ENCODE data around the gene SEZ6.

DNA sequence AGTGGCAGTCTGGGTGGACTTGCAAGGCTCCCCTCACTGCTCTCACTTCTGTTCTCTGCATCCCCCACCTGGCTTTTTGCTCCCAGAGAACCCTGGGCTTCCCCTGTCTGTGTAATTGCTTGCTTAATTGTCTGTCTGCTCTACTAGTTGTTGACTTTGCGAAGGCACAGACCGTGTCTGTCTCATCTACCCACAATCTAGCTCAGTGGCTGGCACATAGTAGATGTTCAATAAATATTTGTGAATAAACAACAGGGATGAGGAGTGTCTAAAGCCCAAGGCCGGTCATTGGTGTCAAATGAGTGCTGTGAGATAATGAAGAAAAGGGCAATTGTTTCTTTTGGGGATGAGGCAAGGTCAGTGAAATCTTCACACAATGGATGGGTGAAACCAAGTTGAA lies 2.8 kb upstream of the SEZ6 start:
- TF ChIP-seq EZH2phosphoT487 (IDR thresholded peaks at IDR 0.05; ENCODE audit: low read length) (no peak), CTCF (IDR thresholded peaks at IDR 0.05; ENCODE audit: low read length) (no peak)

Measured in MM.1S (cell line).